Kidney epithelial cell (primary cell): ENCODE results near the gene RANBP10. TPM values are rescaled to one million over a fixed set of nuclear protein-coding genes. Genes with fewer than 3 reads are reported as not detected.

Source experiments
- DNase-seq: peaks from one replicate; pipeline ENCODE4 v3.0.0-alpha.2; 2010; ENCODE audit warnings: low read depth
- H3K27me3 ChIP-seq: 2 replicates; pipeline ENCODE4 v1.6.0; 2011; ENCODE audit warnings: low read length; ENCODE audit not compliant: control insufficient read depth, insufficient read depth
- H3K36me3 ChIP-seq: 2 replicates; pipeline ENCODE4 v1.5.1; 2011; ENCODE audit warnings: low read length; ENCODE audit not compliant: control insufficient read depth, insufficient read depth
- H3K4me3 ChIP-seq: 2 replicates; pipeline ENCODE4 v1.5.1; 2011; ENCODE audit warnings: low read depth, mild to moderate bottlenecking, control low read depth, low read length
- total RNA-seq: library from RNA; depleted of rRNA; stranded (reverse); fragments of >200 nt; gene quantifications from 2 replicates; pipeline ENCODE4 v1.2.3, GENCODE V29; 2015
- TF ChIP-seq, protein P1 (sequence below): IDR thresholded peaks from 2 replicates; pipeline ENCODE4 v1.5.1; 2011; ENCODE audit warnings: mild to moderate bottlenecking, moderate library complexity, low read length, control low read depth, inconsistent platforms; ENCODE audit not compliant: insufficient read depth, poor library complexity, severe bottlenecking

The RANBP10 gene
- total RNA-seq, 1 donor from 2014 or later: 12.5 TPM

DNA sequence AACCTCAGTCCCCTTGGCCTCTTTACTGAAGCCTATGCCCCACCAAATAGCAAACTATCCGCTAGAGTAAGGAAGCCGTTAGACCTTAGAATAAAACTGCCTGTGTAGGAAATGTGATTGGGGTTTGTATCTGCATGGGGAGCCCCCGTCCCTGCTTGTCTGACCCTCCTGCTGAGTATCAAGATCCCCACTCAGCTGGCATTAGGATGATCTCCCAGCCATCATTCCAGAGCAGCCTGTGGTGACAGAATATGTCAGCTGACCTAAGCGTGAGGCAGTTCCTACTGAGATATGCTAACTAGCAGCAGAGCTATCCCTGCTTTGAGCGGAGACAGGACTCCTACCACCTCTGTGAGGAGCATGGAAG, 86.6 kb downstream of the RANBP10 start:
- TF ChIP-seq, protein P1, sequence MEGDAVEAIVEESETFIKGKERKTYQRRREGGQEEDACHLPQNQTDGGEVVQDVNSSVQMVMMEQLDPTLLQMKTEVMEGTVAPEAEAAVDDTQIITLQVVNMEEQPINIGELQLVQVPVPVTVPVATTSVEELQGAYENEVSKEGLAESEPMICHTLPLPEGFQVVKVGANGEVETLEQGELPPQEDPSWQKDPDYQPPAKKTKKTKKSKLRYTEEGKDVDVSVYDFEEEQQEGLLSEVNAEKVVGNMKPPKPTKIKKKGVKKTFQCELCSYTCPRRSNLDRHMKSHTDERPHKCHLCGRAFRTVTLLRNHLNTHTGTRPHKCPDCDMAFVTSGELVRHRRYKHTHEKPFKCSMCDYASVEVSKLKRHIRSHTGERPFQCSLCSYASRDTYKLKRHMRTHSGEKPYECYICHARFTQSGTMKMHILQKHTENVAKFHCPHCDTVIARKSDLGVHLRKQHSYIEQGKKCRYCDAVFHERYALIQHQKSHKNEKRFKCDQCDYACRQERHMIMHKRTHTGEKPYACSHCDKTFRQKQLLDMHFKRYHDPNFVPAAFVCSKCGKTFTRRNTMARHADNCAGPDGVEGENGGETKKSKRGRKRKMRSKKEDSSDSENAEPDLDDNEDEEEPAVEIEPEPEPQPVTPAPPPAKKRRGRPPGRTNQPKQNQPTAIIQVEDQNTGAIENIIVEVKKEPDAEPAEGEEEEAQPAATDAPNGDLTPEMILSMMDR: no peak
- no peak for DNase-seq
- H3K36me3 ChIP-seq: no peaks in the 10 kb centered on the region
- H3K4me3 ChIP-seq: peak overlapping the region; percentile 90
- H3K27me3 ChIP-seq: no peaks in the 10 kb centered on the region

GRCh38 chr16:67719048-67719777, 87.1 kb downstream of the RANBP10 start, which contains the start of gene GFOD2:
TSS of gene GFOD2 (minus strand) at chr16:67719316. CDS start at chr16:67685715, 33,601 bp downstream.
- peak; percentile 70 for DNase-seq
- H3K4me3 ChIP-seq: peak within 1 kb of the TSS; percentile 90
- TF ChIP-seq, protein P1: no peak

DNA sequence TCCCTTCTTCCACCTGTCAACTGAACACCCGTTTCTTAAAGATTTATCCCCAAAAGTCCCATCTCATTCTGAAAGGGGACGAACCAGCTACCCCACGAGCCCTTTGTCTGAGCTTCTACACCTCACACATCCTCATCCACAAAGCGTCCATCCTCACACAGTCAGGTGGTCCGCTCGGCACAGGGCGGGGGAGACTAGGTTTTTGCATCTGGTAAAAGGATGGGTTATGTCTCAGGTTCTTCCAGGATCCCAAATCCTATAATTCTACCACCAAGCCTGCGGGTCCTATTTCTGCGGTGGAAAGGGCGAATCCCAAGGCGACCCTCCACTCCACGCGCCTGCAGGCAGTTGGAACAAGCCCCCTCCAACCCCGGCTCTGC, 87.7 kb downstream of the RANBP10 start:
- peak overlapping the region; percentile 90 for H3K4me3 ChIP-seq
- no peaks in the 10 kb centered on the region for H3K36me3 ChIP-seq
- TF ChIP-seq, protein P1: no peak
- no peaks in the 10 kb centered on the region for H3K27me3 ChIP-seq
- DNase-seq: no peak

More at GRCh38 chr16:67719048-67719777, 87.1 kb downstream of the RANBP10 start, which contains the start of gene GFOD2:
- Histone ChIP-seq H3K27me3 (no peaks in the 10 kb centered on the region), H3K36me3 (no peaks in the 10 kb centered on the region)

DNA sequence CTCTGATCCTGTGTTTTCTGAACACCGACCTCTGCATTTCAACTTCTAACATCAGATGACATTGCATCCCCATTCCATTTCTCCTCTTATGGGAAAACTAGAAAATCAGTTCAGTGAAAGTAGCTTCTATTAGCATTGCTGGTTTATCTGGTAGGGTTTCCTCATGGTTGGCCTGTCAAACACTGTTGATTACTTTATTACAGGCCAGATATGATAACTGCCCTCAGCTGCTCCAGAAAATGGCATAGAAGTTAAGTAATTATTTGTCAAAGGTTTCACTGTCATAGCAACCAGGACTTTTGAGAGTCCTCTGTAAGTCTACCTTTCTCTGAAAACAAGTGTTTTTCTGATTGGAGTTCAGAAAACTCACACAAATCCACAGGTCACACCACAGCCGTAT, 90.3 kb downstream of the RANBP10 start:
- Histone ChIP-seq H3K4me3 (no peak overlapping the region), H3K36me3 (no peaks in the 10 kb centered on the region), H3K27me3 (no peaks in the 10 kb centered on the region)
- no peak for DNase-seq
- TF ChIP-seq, protein P1: no peak

DNA sequence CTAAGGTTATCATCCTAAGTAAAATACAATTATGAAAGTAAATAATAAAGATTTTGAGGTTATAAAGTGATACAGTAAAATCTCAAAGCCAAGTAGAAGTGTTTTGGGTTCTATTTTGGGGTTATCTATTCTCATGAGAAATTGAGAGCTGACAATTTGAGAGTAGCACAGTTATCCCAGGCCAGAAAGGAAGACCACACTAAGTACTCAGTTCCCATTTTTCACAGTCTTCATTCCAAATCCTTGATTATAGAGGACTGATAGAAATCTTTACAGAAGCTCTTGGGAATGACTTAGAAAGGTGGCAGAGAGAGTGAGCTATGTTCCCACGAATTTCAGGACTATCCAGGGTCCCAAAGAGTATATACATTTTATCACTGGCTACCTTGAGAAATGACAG, 91.8 kb downstream of the RANBP10 start:
- TF ChIP-seq, protein P1: no peak
- DNase-seq: no peak
- Histone ChIP-seq H3K4me3 (no peak overlapping the region), H3K27me3 (no peaks in the 10 kb centered on the region), H3K36me3 (no peaks in the 10 kb centered on the region)
